ENCODE measurements around the gene RIPK4.
"Not testable (repeated sequence)": the region's sequence is repeated elsewhere in the genome, so short reads cannot be mapped to it uniquely, and the experiment has no call there.

Gene RIPK4

GRCh38 chr21:41714299-41714865 lies 52.5 kb downstream of the RIPK4 start:
- not testable (repeated sequence) for DNase-seq (ENCODE audit: low read depth in 2 of 2)

- DNase-seq (ENCODE audit: low read depth in 2 of 2): no peak
Measured at GRCh38 chr21:41713495-41714281, 53.2 kb downstream of the RIPK4 start.

GRCh38 chr21:41712730-41713129 lies 54.1 kb downstream of the RIPK4 start:
- DNase-seq (ENCODE audit: low read depth in 2 of 2): no peak

- DNase-seq (ENCODE audit: low read depth in 2 of 2): no peak
Measured at GRCh38 chr21:41712201-41712600, 54.7 kb downstream of the RIPK4 start.

- DNase-seq (ENCODE audit: low read depth in 2 of 2): no peak
Measured at GRCh38 chr21:41711416-41712007, 55.3 kb downstream of the RIPK4 start.

GRCh38 chr21:41710823-41711160 lies 56.1 kb downstream of the RIPK4 start:
- DNase-seq (ENCODE audit: low read depth in 2 of 2): no peak

- no peak for DNase-seq (ENCODE audit: low read depth in 2 of 2)
Measured at GRCh38 chr21:41709965-41710822, 56.7 kb downstream of the RIPK4 start.

GRCh38 chr21:41709166-41709565 lies 57.7 kb downstream of the RIPK4 start:
- no peak for DNase-seq (ENCODE audit: low read depth in 2 of 2)

GRCh38 chr21:41707960-41708330 lies 58.9 kb downstream of the RIPK4 start:
- no peak for DNase-seq (ENCODE audit: low read depth in 2 of 2)

GRCh38 chr21:41707231-41707959 lies 59.5 kb downstream of the RIPK4 start:
- no peak for DNase-seq (ENCODE audit: low read depth in 2 of 2)

GRCh38 chr21:41706678-41707077 lies 60.2 kb downstream of the RIPK4 start:
- DNase-seq (ENCODE audit: low read depth in 2 of 2): no peak

GRCh38 chr21:41706263-41706639 lies 60.6 kb downstream of the RIPK4 start:
- DNase-seq (ENCODE audit: low read depth in 2 of 2): no peak

- DNase-seq (ENCODE audit: low read depth in 2 of 2): no peak
Measured at GRCh38 chr21:41705546-41706262, 61.1 kb downstream of the RIPK4 start.

- no peak for DNase-seq (ENCODE audit: low read depth in 2 of 2)
Measured at GRCh38 chr21:41703857-41704501, 62.9 kb downstream of the RIPK4 start.

GRCh38 chr21:41701749-41702148 lies 65.1 kb downstream of the RIPK4 start:
- DNase-seq (ENCODE audit: low read depth in 2 of 2): no peak

GRCh38 chr21:41699311-41699710 lies 67.5 kb downstream of the RIPK4 start:
- DNase-seq (ENCODE audit: low read depth in 2 of 2): no peak

- no peak for DNase-seq (ENCODE audit: low read depth in 2 of 2)
Measured at GRCh38 chr21:41698071-41698470, 68.8 kb downstream of the RIPK4 start.

GRCh38 chr21:41695513-41695912 lies 71.3 kb downstream of the RIPK4 start:
- DNase-seq (ENCODE audit: low read depth in 2 of 2): no peak

GRCh38 chr21:41694042-41694441 lies 72.8 kb downstream of the RIPK4 start:
- DNase-seq (ENCODE audit: low read depth in 2 of 2): not testable (repeated sequence)

GRCh38 chr21:41692185-41692565 lies 74.7 kb downstream of the RIPK4 start:
- DNase-seq (ENCODE audit: low read depth in 2 of 2): no peak

Measured in stimulated activated CD8-positive, alpha-beta memory T cell treated with anti-CD3 and anti-CD28 coated beads, Interleukin-2, amount 100 ng/mL, for 1 hour (primary cell).